CD14-positive monocyte (primary cell): ENCODE results near the gene LETMD1. TPM values are rescaled to one million over a fixed set of nuclear protein-coding genes. Genes with fewer than 3 reads are reported as not detected.

Experiments used
- DNase-seq, 3 donors: peaks; one replicate each; pipeline ENCODE4 v3.0.0-alpha.2; 2011 to 2022
- H2AFZ ChIP-seq: 2 replicates; pipeline ENCODE4 v1.6.0; 2012; ENCODE audit warnings: mild to moderate bottlenecking, low read depth, low read length, inconsistent platforms; ENCODE audit not compliant: insufficient read depth, poor library complexity, severe bottlenecking
- H3K27ac ChIP-seq, 2 donors: 1 replicate in 1 of 2; 2 replicates in 1 of 2; pipeline ENCODE4 v1.5.1; 2012 to 2013; ENCODE audit warnings: low read length in 2 of 2, control low read depth in 1 of 2, inconsistent platforms in 1 of 2, low read depth in 1 of 2, mild to moderate bottlenecking in 1 of 2
- H3K27me3 ChIP-seq, 2 donors: one replicate each; pipeline versions ENCODE4 v1.6.0 to v1.6.1; 2011 to 2013; ENCODE audit warnings: low read length in 2 of 2; ENCODE audit not compliant: control insufficient read depth in 2 of 2, insufficient read depth in 2 of 2
- H3K36me3 ChIP-seq, 2 donors: replicated peaks in 1 of 2; 1 replicate in 1 of 2; 2 replicates in 1 of 2; pipeline versions ENCODE4 v1.5.1 to v1.6.1; 2012 to 2013; ENCODE audit warnings: low read length in 2 of 2, control low read depth in 1 of 2, inconsistent platforms in 1 of 2, mild to moderate bottlenecking in 1 of 2; ENCODE audit not compliant: insufficient read depth in 2 of 2, control insufficient read depth in 1 of 2
- H3K4me1 ChIP-seq, 2 donors: 1 replicate in 1 of 2; 2 replicates in 1 of 2; pipeline versions ENCODE4 v1.5.1 to v1.6.1; 2012 to 2013; ENCODE audit warnings: low read length in 2 of 2, control low read depth in 1 of 2, inconsistent platforms in 1 of 2, mild to moderate bottlenecking in 1 of 2, moderate library complexity in 1 of 2; ENCODE audit not compliant: insufficient read depth in 2 of 2, control insufficient read depth in 1 of 2
- H3K4me2 ChIP-seq: replicated peaks from 2 replicates; pipeline ENCODE3; 2012; ENCODE audit warnings: low read length, moderate library complexity, mild to moderate bottlenecking; ENCODE audit not compliant: poor library complexity, severe bottlenecking; ENCODE audit errors: extremely low read depth
- H3K4me3 ChIP-seq, 3 experiments: fragments of 200-600 bp in 1 of 3; sonication (generic) in 1 of 3; replicated peaks in 1 of 3; 1 replicate in 2 of 3; 2 replicates in 1 of 3; pipeline ENCODE4 v1.5.1; 2011 to 2013; ENCODE audit warnings: low read length in 3 of 3, mild to moderate bottlenecking in 3 of 3, control low read depth in 2 of 3, low read depth in 2 of 3, inconsistent platforms in 1 of 3, moderate library complexity in 1 of 3
- H3K79me2 ChIP-seq: 2 replicates; pipeline ENCODE4 v1.6.0; 2012; ENCODE audit warnings: mild to moderate bottlenecking, control low read depth, inconsistent platforms, low read length, moderate library complexity; ENCODE audit not compliant: insufficient read depth
- H3K9ac ChIP-seq: 2 replicates; pipeline ENCODE4 v1.6.0; 2017; ENCODE audit warnings: low read length, mild to moderate bottlenecking; ENCODE audit not compliant: insufficient read depth, poor library complexity, severe bottlenecking
- H3K9me3 ChIP-seq, 2 donors: replicated peaks in 1 of 2; 1 replicate in 1 of 2; 2 replicates in 1 of 2; pipeline versions ENCODE4 v1.5.1 to v1.6.1; 2012 to 2013; ENCODE audit warnings: low read length in 2 of 2, control low read depth in 1 of 2; ENCODE audit not compliant: control insufficient read depth in 1 of 2, insufficient read depth in 1 of 2
- H4K20me1 ChIP-seq: 2 replicates; pipeline ENCODE4 v1.6.0; 2012; ENCODE audit warnings: mild to moderate bottlenecking, low read length, control low read depth, moderate library complexity; ENCODE audit not compliant: insufficient read depth
- H3K27ac Mint-ChIP-seq, 7 donors: one replicate each; pipeline ENCODE4 v1.8.0; 2020; ENCODE audit warnings: mild to moderate bottlenecking in 7 of 7, mixed read lengths in 7 of 7, moderate library complexity in 6 of 7, inconsistent platforms in 2 of 7
- H3K27me3 Mint-ChIP-seq, 3 donors: one replicate each; pipeline ENCODE4 v1.8.0; 2021 to 2022; ENCODE audit warnings: low read depth in 3 of 3, mild to moderate bottlenecking in 3 of 3, mixed read lengths in 3 of 3, moderate library complexity in 3 of 3, inconsistent platforms in 1 of 3
- H3K36me3 Mint-ChIP-seq, 2 donors: one replicate each; pipeline ENCODE4 v1.8.0; 2020; ENCODE audit warnings: mixed read lengths in 2 of 2, inconsistent platforms in 1 of 2, mild to moderate bottlenecking in 1 of 2
- H3K4me1 Mint-ChIP-seq: one replicate; pipeline ENCODE4 v1.8.0; 2020; ENCODE audit warnings: mild to moderate bottlenecking, mixed read lengths
- H3K4me3 Mint-ChIP-seq, 2 donors: one replicate each; pipeline ENCODE4 v1.8.0; 2020; ENCODE audit warnings: mild to moderate bottlenecking in 2 of 2, mixed read lengths in 2 of 2, moderate library complexity in 1 of 2
- H3K9me3 Mint-ChIP-seq, 7 donors: one replicate each; pipeline ENCODE4 v1.8.0; 2020 to 2022; ENCODE audit warnings: mixed read lengths in 7 of 7, mild to moderate bottlenecking in 6 of 7, moderate library complexity in 6 of 7, inconsistent platforms in 2 of 7
- WGBS: methylation state at CpG from one replicate; pipeline ENCODE4 v1.1.5; 2013; ENCODE audit warnings: missing lambda C conversion rate; ENCODE audit not compliant: insufficient coverage; 5-methylcytosine and 5-hydroxymethylcytosine counted together
- intact Hi-C, 2 donors: fragments of 100-400 bp; cut with micrococcal nuclease; formaldehyde crosslinking; loops; one replicate each; pipeline versions ENCODE4 v1.15.0 to v1.15.1; 2023
- polyA minus RNA-seq: library from RNA; depleted of rRNA, polyadenylated mRNA; stranded (reverse); fragments of >200 nt; gene quantifications from 2 replicates; pipeline ENCODE4 v1.2.3, GENCODE V29; 2012
- polyA plus RNA-seq, 3 donors: library from polyadenylated mRNA; depleted of rRNA in 1 of 3; unstranded in 2 of 3; stranded (reverse) in 1 of 3; fragments of 300-500 nt in 2 of 3; fragments of >200 nt in 1 of 3; fragmentation: Illumina TruSeq in 2 of 3; gene quantifications; 1 replicate in 2 of 3; 2 replicates in 1 of 3; pipeline ENCODE4 v1.2.3, GENCODE V29; 2012 to 2021
- total RNA-seq, 12 experiments: library from RNA in 1 of 12; stranded (reverse) in 1 of 12; fragments of 120-200 nt in 1 of 12; gene quantifications; one replicate each; pipeline ENCODE4 v1.2.4 and lab custom pipeline; 2013 to 2026; ENCODE audit warnings: mixed read lengths in 6 of 12, inconsistent platforms in 1 of 12
- TF ChIP-seq, protein P1 (sequence below): fragments of 200-600 bp; IDR thresholded peaks from one replicate; pipeline ENCODE4 v1.8.0; 2022; ENCODE audit warnings: antibody characterized with exemption, mild to moderate bottlenecking

The LETMD1 gene, protein sequence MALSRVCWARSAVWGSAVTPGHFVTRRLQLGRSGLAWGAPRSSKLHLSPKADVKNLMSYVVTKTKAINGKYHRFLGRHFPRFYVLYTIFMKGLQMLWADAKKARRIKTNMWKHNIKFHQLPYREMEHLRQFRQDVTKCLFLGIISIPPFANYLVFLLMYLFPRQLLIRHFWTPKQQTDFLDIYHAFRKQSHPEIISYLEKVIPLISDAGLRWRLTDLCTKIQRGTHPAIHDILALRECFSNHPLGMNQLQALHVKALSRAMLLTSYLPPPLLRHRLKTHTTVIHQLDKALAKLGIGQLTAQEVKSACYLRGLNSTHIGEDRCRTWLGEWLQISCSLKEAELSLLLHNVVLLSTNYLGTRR
- total RNA-seq (2013) = 45.9 TPM
- 10 to 100 TPM; 13.2 to 95.6 (median 16.8) TPM for polyA plus RNA-seq
- 18.6 and 22.3 TPM in 2 replicates for polyA minus RNA-seq
- 11.8 to 41.0 (median 34.5) reads per million in 11 experiments for total RNA-seq (lab: John Stamatoyannopoulos, UW)

DNA sequence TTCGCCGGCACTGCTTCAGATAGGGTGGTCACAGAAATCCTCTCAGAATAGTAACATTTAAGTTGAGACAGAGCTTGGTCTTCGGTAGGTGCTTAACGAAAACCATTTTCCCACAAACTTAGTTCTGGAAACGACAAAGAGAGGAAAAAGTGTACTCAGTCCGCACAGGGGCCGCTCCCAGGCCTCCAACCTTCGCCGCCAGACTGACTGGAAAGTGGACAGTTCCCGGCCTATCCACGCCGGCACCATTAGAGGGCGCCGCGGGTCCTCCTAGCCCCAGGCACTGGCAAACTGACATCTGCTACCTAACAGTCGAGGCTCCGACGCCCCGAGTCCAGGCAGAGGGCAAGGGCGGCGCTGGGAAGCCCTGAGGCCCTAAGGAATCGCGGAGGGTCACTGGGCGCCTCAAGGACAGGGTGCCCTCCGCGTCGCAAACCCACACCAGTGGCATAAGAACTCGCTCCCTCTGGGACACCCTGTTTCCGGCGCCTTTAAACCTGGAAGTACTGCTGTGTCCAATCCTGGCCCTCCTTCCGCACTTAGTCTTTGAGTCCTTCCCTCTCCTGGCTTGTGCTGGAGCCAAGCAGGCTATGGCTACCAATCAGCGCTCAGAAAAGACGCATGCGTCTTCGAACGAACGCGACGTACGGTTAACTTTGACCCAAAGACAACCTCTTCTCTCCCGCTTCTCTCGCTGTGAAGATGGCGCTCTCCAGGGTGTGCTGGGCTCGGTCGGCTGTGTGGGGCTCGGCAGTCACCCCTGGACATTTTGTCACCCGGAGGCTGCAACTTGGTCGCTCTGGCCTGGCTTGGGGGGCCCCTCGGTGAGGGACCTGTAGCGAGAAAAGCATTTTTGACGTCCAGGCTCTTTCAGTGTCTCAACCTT, at the start of gene LETMD1:
Gene LETMD1 (plus strand): TSS at position 673 of the 886 bp plus-strand sequence. CDS start 30 bp downstream, at position 703.
- peak; percentile 94 to 98 (median 97) for DNase-seq
- peak within 1 kb of the TSS; percentile 86 for H3K4me2 ChIP-seq
- H3K27me3 ChIP-seq = no peaks in the 10 kb centered on the region
- peak within 1 kb of the TSS; percentile 67 to 88 (median 85) for H3K4me3 ChIP-seq
- H2AFZ ChIP-seq = peak within 1 kb of the TSS; percentile 94
- peaks cover 19% of the 10 kb centered on the region for H3K4me1 Mint-ChIP-seq
- TF ChIP-seq, protein P1, sequence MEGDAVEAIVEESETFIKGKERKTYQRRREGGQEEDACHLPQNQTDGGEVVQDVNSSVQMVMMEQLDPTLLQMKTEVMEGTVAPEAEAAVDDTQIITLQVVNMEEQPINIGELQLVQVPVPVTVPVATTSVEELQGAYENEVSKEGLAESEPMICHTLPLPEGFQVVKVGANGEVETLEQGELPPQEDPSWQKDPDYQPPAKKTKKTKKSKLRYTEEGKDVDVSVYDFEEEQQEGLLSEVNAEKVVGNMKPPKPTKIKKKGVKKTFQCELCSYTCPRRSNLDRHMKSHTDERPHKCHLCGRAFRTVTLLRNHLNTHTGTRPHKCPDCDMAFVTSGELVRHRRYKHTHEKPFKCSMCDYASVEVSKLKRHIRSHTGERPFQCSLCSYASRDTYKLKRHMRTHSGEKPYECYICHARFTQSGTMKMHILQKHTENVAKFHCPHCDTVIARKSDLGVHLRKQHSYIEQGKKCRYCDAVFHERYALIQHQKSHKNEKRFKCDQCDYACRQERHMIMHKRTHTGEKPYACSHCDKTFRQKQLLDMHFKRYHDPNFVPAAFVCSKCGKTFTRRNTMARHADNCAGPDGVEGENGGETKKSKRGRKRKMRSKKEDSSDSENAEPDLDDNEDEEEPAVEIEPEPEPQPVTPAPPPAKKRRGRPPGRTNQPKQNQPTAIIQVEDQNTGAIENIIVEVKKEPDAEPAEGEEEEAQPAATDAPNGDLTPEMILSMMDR = peak; percentile 92
- peak within 1 kb of the TSS; percentile 87 to 97 (median 94) for H3K27ac Mint-ChIP-seq
- peak within 1 kb of the TSS; percentile 69 for H3K9ac ChIP-seq
- peaks cover 10 to 22% of the 10 kb centered on the region in 2 donors for H3K36me3 ChIP-seq
- H3K9me3 ChIP-seq = no peaks in the 10 kb centered on the region
- H4K20me1 ChIP-seq = no peaks in the 10 kb centered on the region
- peaks cover 13 to 18% of the 10 kb centered on the region in 2 donors for H3K36me3 Mint-ChIP-seq
- H3K27ac ChIP-seq = peak within 1 kb of the TSS; percentile 90
- peak within 1 kb of the TSS; percentile 93 to 98 for H3K4me3 Mint-ChIP-seq
- peaks cover 0 to 3% (median 0%) of the 10 kb centered on the region in 7 donors for H3K9me3 Mint-ChIP-seq
- intact Hi-C loops = loop anchor here (5.0 to 10.0 kb wide), 5 partner anchors 124 to 297 kb away; partner anchors contain the start of genes TFCP2 (in 2 of the 2), ATF1 (in 1 of the 2) and CELA1 (in 1 of the 2)
- H3K79me2 ChIP-seq = peaks cover 19% of the 10 kb centered on the region
- under 1% methylated on average over 46 of the region's 51 CpGs for WGBS
- H3K27me3 Mint-ChIP-seq = peaks cover 0 to 5% (median 0%) of the 10 kb centered on the region in 3 donors
- peaks cover 18 to 22% of the 10 kb centered on the region in 2 donors for H3K4me1 ChIP-seq

DNA sequence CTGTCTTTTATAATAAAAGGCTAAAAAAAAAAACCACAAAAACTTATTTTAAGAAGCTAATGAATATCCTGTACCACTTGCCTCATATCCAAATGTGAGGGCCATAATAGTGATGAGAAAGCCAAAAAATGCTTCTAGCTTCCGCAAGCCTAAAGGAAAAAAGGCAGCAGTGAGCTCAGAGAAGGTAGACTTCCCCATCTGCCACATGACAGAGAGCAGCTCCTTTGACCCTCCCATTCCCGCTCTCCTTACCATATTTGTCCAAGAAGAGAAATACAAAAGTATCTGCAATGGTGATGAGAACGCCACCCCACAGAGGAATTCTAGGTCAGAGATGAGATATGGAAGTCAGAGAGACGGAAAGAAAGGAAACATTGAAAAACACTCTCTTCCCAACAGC, 49.0 kb upstream of the LETMD1 start:
- Histone ChIP-seq H4K20me1 (no peaks in the 10 kb centered on the region), H3K4me1 (no peaks in the 10 kb centered on the region), H3K9me3 (no peaks in the 10 kb centered on the region), H3K27me3 (no peaks in the 10 kb centered on the region), H3K36me3 (peaks cover 61 to 95% of the 10 kb centered on the region in 2 donors), H3K9ac (no peak overlapping the region), H2AFZ (no peak overlapping the region), H3K4me2 (no peak overlapping the region), H3K79me2 (no peaks in the 10 kb centered on the region), H3K4me3 (no peak overlapping the region), H3K27ac (no peak overlapping the region)
- WGBS = no CpG with 5 or more reads among the region's 4 CpGs
- Mint-ChIP-seq H3K9me3 (no peaks in the 10 kb centered on the region), H3K27me3 (peaks cover 0 to 3% (median 0%) of the 10 kb centered on the region in 3 donors), H3K27ac (no peak overlapping the region), H3K4me3 (no peak overlapping the region), H3K36me3 (peaks cover 66 to 95% of the 10 kb centered on the region in 2 donors), H3K4me1 (no peaks in the 10 kb centered on the region)
- intact Hi-C loops = no loop called here
- TF ChIP-seq, protein P1 = no peak
- DNase-seq = no peak
